Erythroblast (primary cell): ENCODE results near the gene MED13L.

Experiments used
- GATA1 ChIP-seq: IDR thresholded peaks from 2 replicates; pipeline ENCODE4 v1.6.1; 2011; ENCODE audit warnings: low read depth, mild to moderate bottlenecking, control low read depth, low read length, moderate library complexity
- POLR2A ChIP-seq: IDR thresholded peaks from 2 replicates; pipeline ENCODE4 v1.6.1; 2011; ENCODE audit warnings: mild to moderate bottlenecking, low read length

GRCh38 chr12:116060764-116061163 lies 216.7 kb downstream of the MED13L start:
- TF ChIP-seq POLR2A, result no peak
- TF ChIP-seq GATA1, result no peak
